Ascending aorta (tissue), 2 donors: ENCODE results near the gene ASXL1. TPM values are rescaled to one million over a fixed set of nuclear protein-coding genes. Genes with fewer than 3 reads are reported as not detected.
"Not testable (repeated sequence)": the region's sequence is repeated elsewhere in the genome, so short reads cannot be mapped to it uniquely, and the experiment has no call there.

Experiments used
- DNase-seq, 2 donors: peaks; one replicate each; pipeline ENCODE4 v3.0.0-alpha.2; 2019; ENCODE audit warnings: low spot score in 2 of 2
- H3K27ac ChIP-seq, 2 donors: fragments of 200-600 bp; sonication (generic); one replicate each; pipeline ENCODE4 v1.5.1; 2016 to 2017; ENCODE audit warnings: mild to moderate bottlenecking in 1 of 2
- H3K27me3 ChIP-seq: fragments of 200-600 bp; sonication (generic); one replicate; pipeline ENCODE4 v1.5.1; 2017
- H3K36me3 ChIP-seq, 2 donors: fragments of 200-600 bp; sonication (generic); one replicate each; pipeline ENCODE4 v1.5.1; 2016
- H3K4me1 ChIP-seq, 2 donors: fragments of 200-600 bp; sonication (generic); one replicate each; pipeline ENCODE4 v1.5.1; 2016 to 2017; ENCODE audit warnings: mild to moderate bottlenecking in 1 of 2
- H3K4me3 ChIP-seq, 2 donors: fragments of 200-600 bp; sonication (generic); one replicate each; pipeline ENCODE4 v1.5.1; 2016 to 2017; ENCODE audit warnings: mild to moderate bottlenecking in 1 of 2
- H3K9me3 ChIP-seq, 2 donors: fragments of 200-600 bp; sonication (generic); one replicate each; pipeline ENCODE4 v1.5.1; 2016
- CTCF ChIP-seq, 3 experiments: fragments of 200-600 bp in 2 of 3; fragments of 450-650 bp in 1 of 3; sonication (generic) in 2 of 3; IDR thresholded peaks; one replicate each; pipeline ENCODE4 v1.5.1; 2016 to 2019; ENCODE audit warnings: antibody characterized with exemption in 3 of 3, mild to moderate bottlenecking in 1 of 3, moderate library complexity in 1 of 3
- intact Hi-C: fragments of 100-400 bp; cut with DNase I; formaldehyde crosslinking; loops from one replicate; pipeline ENCODE4 v1.15.1; 2023
- total RNA-seq: library from RNA; depleted of rRNA; stranded (reverse); fragments of >200 nt; gene quantifications from one replicate; pipeline ENCODE4 v1.1.0, GENCODE V29; 2016

ASXL1 gene
- total RNA-seq, 1 donor from 2014 or later, result 37.4 TPM

DNA sequence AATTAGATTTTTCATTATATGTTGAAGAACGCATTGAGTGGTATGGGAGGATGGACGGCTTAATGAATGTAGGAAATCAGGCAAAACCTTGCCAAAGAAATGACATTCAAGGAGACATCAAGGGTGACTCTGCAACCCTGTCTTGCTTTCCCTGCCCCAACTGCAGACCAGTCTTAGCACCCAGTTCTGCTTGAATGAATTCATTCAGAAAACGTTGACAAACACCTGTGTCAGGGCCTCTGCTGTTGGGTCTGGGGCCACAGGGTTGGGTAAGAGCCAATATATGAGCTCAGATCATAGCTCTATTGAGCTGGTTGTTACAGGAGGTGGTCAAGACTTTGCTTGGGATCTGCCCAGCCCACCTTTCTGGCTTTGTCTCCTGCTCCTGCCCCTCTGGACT is 7.7 kb upstream of the ASXL1 start:
- no peak for TF ChIP-seq CTCF (IDR thresholded peaks at IDR 0.05)

GRCh38 chr20:32352121-32352720 is 5.9 kb upstream of the ASXL1 start:
- intact Hi-C loops, result no loop called here
- no peak for DNase-seq
- Histone ChIP-seq H3K4me3 (no peak overlapping the region), H3K27ac (no peak overlapping the region), H3K9me3 (no peaks in the 10 kb centered on the region), H3K27me3 (no peaks in the 10 kb centered on the region), H3K4me1 (peaks cover 0 to 6% of the 10 kb centered on the region in 2 donors), H3K36me3 (no peaks in the 10 kb centered on the region)
- no peak for TF ChIP-seq CTCF (IDR thresholded peaks at IDR 0.05)

More for the DNA sequence above, 7.7 kb upstream of the ASXL1 start:
- no peak overlapping the region for H3K4me3 ChIP-seq
- H3K9me3 ChIP-seq, result no peaks in the 10 kb centered on the region
- H3K4me1 ChIP-seq, result no peaks in the 10 kb centered on the region
- H3K36me3 ChIP-seq, result no peaks in the 10 kb centered on the region
- intact Hi-C loops, result no loop called here
- DNase-seq, result no peak
- no peaks in the 10 kb centered on the region for H3K27me3 ChIP-seq
- H3K27ac ChIP-seq, result no peak overlapping the region

DNA sequence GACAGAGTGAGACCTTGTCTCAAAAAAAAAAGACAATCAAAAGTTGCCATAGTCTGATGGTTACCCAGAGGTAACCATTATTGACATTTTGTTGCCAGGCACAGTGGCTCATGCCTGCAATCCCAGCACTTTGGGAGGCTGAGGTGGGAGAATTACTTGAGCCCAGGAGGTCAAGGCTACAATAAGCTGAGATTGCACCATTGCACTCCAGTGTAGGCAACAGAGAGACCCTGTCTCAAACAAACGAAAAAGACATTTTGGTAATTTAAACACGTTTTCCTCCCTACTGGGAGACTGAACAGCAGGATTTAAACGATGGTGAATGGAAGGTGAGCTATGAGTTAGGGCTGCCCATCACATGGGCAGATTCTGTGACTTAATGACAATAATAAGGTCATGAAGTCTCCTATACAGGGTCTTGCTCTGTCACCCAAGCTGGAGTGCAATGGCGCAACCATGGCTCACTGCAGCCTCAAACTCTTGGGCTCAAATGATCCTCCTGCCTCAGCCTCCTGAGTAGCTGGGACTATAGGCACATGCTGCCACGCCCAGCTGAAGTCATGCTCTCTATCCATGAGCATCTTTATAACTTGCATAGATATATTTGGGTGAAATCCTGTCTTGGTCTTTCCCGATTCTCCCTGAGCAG is 4.2 kb upstream of the ASXL1 start:
- no peaks in the 10 kb centered on the region for H3K36me3 ChIP-seq
- no peaks in the 10 kb centered on the region for H3K27me3 ChIP-seq
- TF ChIP-seq CTCF (IDR thresholded peaks at IDR 0.05), result no peak
- H3K4me3 ChIP-seq, result no peak overlapping the region
- no peak for DNase-seq
- H3K27ac ChIP-seq, result no peak overlapping the region
- H3K4me1 ChIP-seq, result peaks cover 0 to 6% of the 10 kb centered on the region in 2 donors
- H3K9me3 ChIP-seq, result no peaks in the 10 kb centered on the region
- intact Hi-C loops, result no loop called here

GRCh38 chr20:32354592-32355416 is 3.3 kb upstream of the ASXL1 start:
- no peak for TF ChIP-seq CTCF (IDR thresholded peaks at IDR 0.05)
- Histone ChIP-seq H3K27me3 (no peaks in the 10 kb centered on the region), H3K4me1 (peaks cover 0 to 6% of the 10 kb centered on the region in 2 donors), H3K4me3 (no peak overlapping the region), H3K36me3 (no peaks in the 10 kb centered on the region), H3K27ac (peak overlapping the region in 1 of 2 donors; percentile 1), H3K9me3 (no peaks in the 10 kb centered on the region)
- intact Hi-C loops, result no loop called here
- DNase-seq, result no peak

DNA sequence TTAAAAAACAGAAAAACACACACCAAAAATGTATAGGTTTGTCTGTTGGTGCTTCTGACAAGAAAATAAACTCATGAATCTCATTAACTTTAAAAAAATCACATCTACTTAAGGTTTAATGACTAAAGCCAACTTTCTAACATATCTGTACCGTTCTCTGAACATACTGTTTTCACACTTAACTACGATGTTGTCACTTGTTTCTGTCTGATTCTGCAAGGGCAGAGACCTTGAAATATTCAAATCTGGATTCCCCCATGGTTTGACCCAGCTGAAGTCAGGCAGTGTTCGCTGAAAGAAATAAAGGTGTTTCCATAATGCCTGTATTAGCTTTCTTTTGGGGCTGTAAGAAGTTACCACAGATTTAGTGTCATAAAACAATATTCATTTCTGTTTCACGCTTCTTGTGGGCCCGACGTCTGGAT is 2.7 kb upstream of the ASXL1 start:
- peaks cover 0 to 9% of the 10 kb centered on the region in 2 donors for H3K4me1 ChIP-seq
- no peaks in the 10 kb centered on the region for H3K9me3 ChIP-seq
- DNase-seq, result no peak
- H3K4me3 ChIP-seq, result no peak overlapping the region
- H3K27me3 ChIP-seq, result no peaks in the 10 kb centered on the region
- intact Hi-C loops, result no loop called here
- H3K27ac ChIP-seq, result peak overlapping the region in 1 of 2 donors; percentile 1
- TF ChIP-seq CTCF (IDR thresholded peaks at IDR 0.05), result no peak
- no peaks in the 10 kb centered on the region for H3K36me3 ChIP-seq

DNA sequence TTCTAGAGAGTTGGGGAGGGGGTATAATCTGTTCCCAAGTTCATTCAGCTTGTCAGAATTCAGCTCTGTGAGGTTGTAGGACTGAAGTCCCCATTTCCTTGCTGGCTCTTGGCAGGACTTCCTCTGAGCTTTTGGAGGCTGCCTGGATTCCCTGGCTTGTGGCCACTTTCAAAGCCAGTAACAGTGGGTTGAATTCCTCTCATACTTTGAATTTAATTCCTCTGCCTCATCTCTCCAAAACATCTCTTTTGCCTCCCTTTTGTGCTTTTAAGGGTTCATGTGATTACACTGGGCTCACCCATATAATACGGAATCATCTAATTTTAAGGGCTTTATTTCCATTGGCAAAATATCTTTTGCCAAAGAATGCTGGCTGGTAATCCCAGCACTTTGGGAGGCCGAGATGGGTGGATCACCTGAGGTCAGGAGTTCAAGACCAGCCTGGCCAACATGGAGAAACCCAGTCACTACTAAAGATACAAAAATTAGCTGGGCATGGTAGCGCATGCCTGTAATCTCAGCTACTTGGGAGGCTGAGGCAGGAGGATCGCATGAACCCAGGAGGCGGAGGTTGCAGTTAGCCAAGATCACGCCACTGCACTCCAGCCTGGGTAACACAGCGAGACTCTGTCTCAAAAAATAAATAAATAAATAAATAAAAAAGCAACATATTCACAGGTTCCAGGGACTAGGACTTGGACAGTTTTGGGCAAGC is 2.1 kb upstream of the ASXL1 start:
- H3K4me3 ChIP-seq, DNase-seq, H3K9me3 ChIP-seq, H3K36me3 ChIP-seq, intact Hi-C loops, H3K27me3 ChIP-seq, H3K27ac ChIP-seq: not testable (repeated sequence)
- H3K4me1 ChIP-seq, result peaks cover 0 to 11% of the 10 kb centered on the region in 2 donors
